Activated B cell treated with CpG ODN at 0.5 μM for 24 hours (primary cell): ENCODE measurements around the gene ACBD6. TPM values are rescaled to one million over a fixed set of nuclear protein-coding genes. Genes with fewer than 3 reads are reported as not detected.

Source experiments
- ATAC-seq: fragments of 200-7000 bp; cut with Tn5 transposase; one replicate; pipeline ENCODE4 v1.10.0; 2021; ENCODE audit warnings: low read depth, mild to moderate bottlenecking, moderate library complexity
- CTCF ChIA-PET: fragments of 350-600 bp; sonication (Branson Sonifier 250); formaldehyde crosslinking; loops from one replicate; lab custom pipeline; 2021; ENCODE audit warnings: antibody characterized with exemption; lab: Charles Lee
- POLR2A ChIA-PET: fragments of 350-600 bp; sonication (Branson Sonifier 250); formaldehyde crosslinking; loops from one replicate; lab custom pipeline; 2021; ENCODE audit warnings: antibody characterized with exemption; lab: Charles Lee
- DNase-seq: peaks from one replicate; pipeline ENCODE4 v3.0.0; 2022
- H3K27ac Mint-ChIP-seq: one replicate; pipeline ENCODE4 v1.8.0; 2020; ENCODE audit warnings: mixed read lengths
- H3K27me3 Mint-ChIP-seq: one replicate; pipeline ENCODE4 v1.8.0; 2021; ENCODE audit warnings: mixed read lengths
- H3K36me3 Mint-ChIP-seq: one replicate; pipeline ENCODE4 v1.8.0; 2021; ENCODE audit warnings: low read depth, mixed read lengths
- H3K4me1 Mint-ChIP-seq: one replicate; pipeline ENCODE4 v1.8.0; 2021; ENCODE audit warnings: mixed read lengths
- H3K4me3 Mint-ChIP-seq: one replicate; pipeline ENCODE4 v1.8.0; 2020; ENCODE audit warnings: mild to moderate bottlenecking, mixed read lengths
- H3K9me3 Mint-ChIP-seq: one replicate; pipeline ENCODE4 v1.8.0; 2020; ENCODE audit warnings: mixed read lengths
- intact Hi-C: fragments of 100-400 bp; cut with micrococcal nuclease; formaldehyde crosslinking; loops from one replicate; pipeline ENCODE4 v1.15.1; 2024
- total RNA-seq: library from RNA; stranded (reverse); gene quantifications from 2 replicates; pipeline ENCODE4 v1.2.3, GENCODE V29; 2022
- TF ChIP-seq, protein P1 (sequence below): fragments of 200-600 bp; IDR thresholded peaks from one replicate; pipeline ENCODE4 v1.8.0; 2022; ENCODE audit warnings: antibody characterized with exemption, mild to moderate bottlenecking

ACBD6 gene
- total RNA-seq, 1 donor from 2014 or later: 61.5 TPM

DNA sequence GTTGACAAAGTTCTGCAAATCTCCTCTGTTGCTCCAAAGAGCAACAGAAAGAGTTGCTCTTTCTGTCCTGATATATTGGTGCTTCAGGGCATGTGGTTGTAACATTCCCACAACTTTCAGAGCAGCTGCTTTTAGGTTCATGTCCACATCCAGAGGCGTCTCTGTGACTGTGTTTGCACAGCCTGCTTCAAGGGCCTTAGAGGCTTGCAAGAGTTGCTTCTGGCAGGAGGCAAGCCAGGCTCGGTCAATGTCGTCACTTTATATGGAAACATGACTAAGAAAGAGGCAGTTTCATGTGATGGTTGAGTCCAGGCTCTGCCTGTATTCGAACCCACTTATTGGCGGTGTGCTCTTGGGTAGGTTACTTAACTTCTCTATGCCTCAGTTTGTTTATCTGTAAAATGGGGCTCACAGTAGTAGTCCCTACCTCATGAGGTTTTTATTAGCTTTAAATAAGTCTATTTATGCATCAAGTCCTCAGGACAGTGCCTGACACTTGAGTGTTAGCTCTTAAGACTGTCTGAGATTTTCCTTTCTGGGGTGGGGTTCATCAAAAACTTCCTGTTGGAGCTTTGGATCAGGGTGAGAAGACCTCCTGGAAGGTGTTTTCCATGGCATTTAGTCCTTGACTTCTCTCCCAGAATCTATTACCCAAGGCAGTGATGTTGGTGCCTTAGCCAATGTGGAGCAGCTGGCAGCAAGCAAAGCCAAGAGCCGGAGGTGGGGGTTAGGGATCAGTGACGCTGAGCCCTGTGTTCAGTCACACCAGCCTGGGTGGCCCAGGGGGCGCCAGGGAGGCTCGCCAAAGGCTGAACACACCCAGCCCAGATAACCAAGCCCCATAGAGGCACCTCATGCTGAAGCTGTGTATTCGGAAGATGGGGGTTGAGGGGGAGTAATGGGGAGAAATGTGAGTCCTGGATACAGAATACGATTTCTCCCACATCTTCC lies 253.4 kb downstream of the ACBD6 start:
- TF ChIP-seq, protein P1, sequence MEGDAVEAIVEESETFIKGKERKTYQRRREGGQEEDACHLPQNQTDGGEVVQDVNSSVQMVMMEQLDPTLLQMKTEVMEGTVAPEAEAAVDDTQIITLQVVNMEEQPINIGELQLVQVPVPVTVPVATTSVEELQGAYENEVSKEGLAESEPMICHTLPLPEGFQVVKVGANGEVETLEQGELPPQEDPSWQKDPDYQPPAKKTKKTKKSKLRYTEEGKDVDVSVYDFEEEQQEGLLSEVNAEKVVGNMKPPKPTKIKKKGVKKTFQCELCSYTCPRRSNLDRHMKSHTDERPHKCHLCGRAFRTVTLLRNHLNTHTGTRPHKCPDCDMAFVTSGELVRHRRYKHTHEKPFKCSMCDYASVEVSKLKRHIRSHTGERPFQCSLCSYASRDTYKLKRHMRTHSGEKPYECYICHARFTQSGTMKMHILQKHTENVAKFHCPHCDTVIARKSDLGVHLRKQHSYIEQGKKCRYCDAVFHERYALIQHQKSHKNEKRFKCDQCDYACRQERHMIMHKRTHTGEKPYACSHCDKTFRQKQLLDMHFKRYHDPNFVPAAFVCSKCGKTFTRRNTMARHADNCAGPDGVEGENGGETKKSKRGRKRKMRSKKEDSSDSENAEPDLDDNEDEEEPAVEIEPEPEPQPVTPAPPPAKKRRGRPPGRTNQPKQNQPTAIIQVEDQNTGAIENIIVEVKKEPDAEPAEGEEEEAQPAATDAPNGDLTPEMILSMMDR: no peak
- no peak for ATAC-seq
- Mint-ChIP-seq H3K4me1 (no peaks in the 10 kb centered on the region), H3K27me3 (peaks cover 32% of the 10 kb centered on the region), H3K27ac (no peak overlapping the region), H3K4me3 (no peak overlapping the region), H3K36me3 (no peaks in the 10 kb centered on the region), H3K9me3 (no peaks in the 10 kb centered on the region)
- no peak for DNase-seq
- POLR2A ChIA-PET: no interaction called here
- CTCF ChIA-PET: no interaction called here
- intact Hi-C loops: no loop called here

DNA sequence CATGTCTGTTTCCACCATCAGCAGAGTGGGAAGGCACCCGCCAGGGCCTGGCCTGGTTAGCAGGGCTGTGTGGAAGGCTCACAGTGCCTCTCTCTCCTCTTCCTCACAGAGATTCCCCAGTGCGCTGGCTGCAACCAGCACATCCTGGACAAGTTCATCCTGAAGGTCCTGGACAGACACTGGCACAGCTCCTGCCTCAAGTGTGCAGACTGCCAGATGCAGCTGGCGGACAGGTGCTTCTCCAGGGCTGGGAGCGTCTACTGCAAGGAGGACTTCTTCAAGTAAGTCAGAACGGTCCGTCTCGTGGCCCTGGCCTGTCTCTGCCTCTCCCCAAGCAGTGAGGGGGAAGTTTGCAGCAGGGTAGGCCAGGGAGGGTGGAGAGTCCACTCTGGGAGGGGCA lies 254.2 kb downstream of the ACBD6 start:
- Mint-ChIP-seq H3K27ac (no peak overlapping the region), H3K4me3 (no peak overlapping the region), H3K4me1 (no peaks in the 10 kb centered on the region), H3K9me3 (no peaks in the 10 kb centered on the region), H3K36me3 (no peaks in the 10 kb centered on the region), H3K27me3 (peaks cover 28% of the 10 kb centered on the region)
- ChIA-PET CTCF (no interaction called here), POLR2A (no interaction called here)
- TF ChIP-seq, protein P1: no peak
- no peak for DNase-seq
- intact Hi-C loops: no loop called here
- ATAC-seq: no peak

DNA sequence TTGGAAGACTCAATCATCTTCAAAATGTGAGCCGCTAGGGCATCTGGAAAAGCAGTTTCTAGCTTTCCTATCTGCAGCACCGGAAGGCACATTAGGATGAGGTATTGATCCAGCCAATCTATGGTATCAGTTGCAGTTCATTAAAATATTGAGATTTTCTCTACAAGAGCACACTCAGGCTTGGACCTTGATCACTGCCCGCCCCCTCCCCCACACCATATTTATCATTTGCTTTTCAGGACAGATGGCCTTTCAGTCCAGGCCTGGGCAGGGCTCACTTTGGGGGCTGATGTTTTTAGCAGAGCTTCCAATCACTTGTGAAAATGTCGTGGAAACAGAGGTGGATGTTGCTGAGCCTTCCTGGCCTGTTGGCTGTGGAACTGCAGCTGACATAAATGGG lies 254.8 kb downstream of the ACBD6 start:
- ATAC-seq (no peak), DNase-seq (no peak)
- intact Hi-C loops: no loop called here
- POLR2A ChIA-PET: no interaction called here
- TF ChIP-seq, protein P1: no peak
- peaks cover 26% of the 10 kb centered on the region for H3K27me3 Mint-ChIP-seq
- CTCF ChIA-PET: no interaction called here
- H3K4me3 Mint-ChIP-seq: no peak overlapping the region
- no peak overlapping the region for H3K27ac Mint-ChIP-seq
- H3K4me1 Mint-ChIP-seq: no peaks in the 10 kb centered on the region
- H3K36me3 Mint-ChIP-seq: no peaks in the 10 kb centered on the region
- no peaks in the 10 kb centered on the region for H3K9me3 Mint-ChIP-seq

GRCh38 chr1:180247061-180247460 lies 255.3 kb downstream of the ACBD6 start:
- no peak overlapping the region for H3K4me3 Mint-ChIP-seq
- no peak overlapping the region for H3K27ac Mint-ChIP-seq
- no peak for DNase-seq

DNA sequence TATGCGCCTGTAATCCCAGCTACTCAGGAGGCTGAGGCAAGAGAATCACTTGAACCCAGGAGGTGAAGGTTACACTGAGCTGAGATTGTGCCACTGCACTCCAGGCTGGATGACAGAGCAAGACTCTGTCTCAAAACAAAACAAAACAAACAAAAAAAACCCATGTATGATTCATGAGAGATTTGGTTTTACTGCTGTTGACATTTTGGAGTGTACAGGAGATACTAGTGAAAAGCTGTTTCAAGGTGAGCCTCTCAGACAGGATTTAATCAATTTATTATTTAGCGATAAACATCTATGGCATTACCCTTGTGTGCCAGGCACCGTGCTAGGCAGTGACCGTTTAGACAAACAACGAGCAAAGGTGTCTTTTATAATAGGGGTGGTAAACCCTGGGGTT lies 255.8 kb downstream of the ACBD6 start:
- ChIA-PET CTCF (no interaction called here), POLR2A (no interaction called here)
- Mint-ChIP-seq H3K9me3 (no peaks in the 10 kb centered on the region), H3K27me3 (peaks cover 27% of the 10 kb centered on the region), H3K4me1 (no peaks in the 10 kb centered on the region), H3K27ac (no peak overlapping the region), H3K36me3 (no peaks in the 10 kb centered on the region), H3K4me3 (no peak overlapping the region)
- TF ChIP-seq, protein P1: no peak
- no peak for ATAC-seq
- no peak for DNase-seq
- intact Hi-C loops: no loop called here

More at GRCh38 chr1:180247061-180247460, 255.3 kb downstream of the ACBD6 start:
- no peaks in the 10 kb centered on the region for H3K36me3 Mint-ChIP-seq
- H3K4me1 Mint-ChIP-seq: no peaks in the 10 kb centered on the region
- CTCF ChIA-PET: no interaction called here
- H3K9me3 Mint-ChIP-seq: no peaks in the 10 kb centered on the region
- POLR2A ChIA-PET: no interaction called here
- TF ChIP-seq, protein P1: no peak
- intact Hi-C loops: no loop called here
- peaks cover 29% of the 10 kb centered on the region for H3K27me3 Mint-ChIP-seq
- ATAC-seq: no peak
